Uterus (tissue), 4 donors: Measurements from ENCODE around the gene ANKRD16. TPM values are rescaled to one million over a fixed set of nuclear protein-coding genes. Genes with fewer than 3 reads are reported as not detected.

Source experiments
- DNase-seq, 2 donors: peaks; one replicate each; pipeline ENCODE4 v3.0.0-alpha.2; 2019 to 2020
- H3K27ac ChIP-seq, 2 donors: fragments of 200-600 bp; sonication (generic); 1 replicate in 1 of 2; 2 replicates in 1 of 2; pipeline ENCODE4 v1.5.1; 2016 to 2018
- H3K27me3 ChIP-seq, 2 donors: fragments of 200-600 bp; sonication (generic); one replicate each; pipeline ENCODE4 v1.5.1; 2018 to 2019; ENCODE audit warnings: control low read depth in 1 of 2
- H3K36me3 ChIP-seq, 2 donors: fragments of 200-600 bp; sonication (generic); one replicate each; pipeline ENCODE4 v1.5.1; 2019; ENCODE audit warnings: control low read depth in 1 of 2
- H3K4me1 ChIP-seq, 2 donors: fragments of 200-600 bp; sonication (generic); one replicate each; pipeline ENCODE4 v1.5.1; 2018 to 2019; ENCODE audit warnings: control low read depth in 1 of 2
- H3K4me3 ChIP-seq, 2 donors: fragments of 200-600 bp; sonication (generic); 1 replicate in 1 of 2; 2 replicates in 1 of 2; pipeline ENCODE4 v1.5.1; 2018 to 2019; ENCODE audit warnings: mild to moderate bottlenecking in 1 of 2
- H3K9me3 ChIP-seq, 2 donors: fragments of 200-600 bp; sonication (generic); one replicate each; pipeline ENCODE4 v1.5.1; 2019; ENCODE audit warnings: control low read depth in 1 of 2
- CTCF ChIP-seq, 4 experiments: fragments of 200-600 bp in 2 of 4; fragments of 450-650 bp in 2 of 4; sonication (generic) in 2 of 4; IDR thresholded peaks; one replicate each; pipeline ENCODE4 v1.5.1; 2016 to 2019; ENCODE audit warnings: antibody characterized with exemption in 4 of 4, mild to moderate bottlenecking in 2 of 4, moderate library complexity in 1 of 4
- POLR2A ChIP-seq, 2 donors: fragments of 450-650 bp; IDR thresholded peaks; one replicate each; pipeline ENCODE4 v1.6.1; 2016; ENCODE audit warnings: antibody characterized with exemption in 2 of 2, mild to moderate bottlenecking in 1 of 2, moderate library complexity in 1 of 2
- intact Hi-C: fragments of 100-400 bp; cut with DNase I; formaldehyde crosslinking; loops from one replicate; pipeline ENCODE4 v1.15.1; 2023; ENCODE audit warnings: low total_unique reads
- total RNA-seq, 4 donors: library from RNA; depleted of rRNA in 3 of 4; stranded (reverse); fragments of >200 nt in 3 of 4; gene quantifications; one replicate each; pipeline versions ENCODE4 v1.1.0 to v1.2.4, GENCODE V29; 2014 to 2023
- donor health status: DM: yes; HTN: yes; CAD: no.

Gene ANKRD16
- total RNA-seq, 4 donors from 2014 or later: 11.9 to 28.4 (median 17.8) TPM

- TF ChIP-seq CTCF (IDR thresholded peaks at IDR 0.05) (no peak), POLR2A (IDR thresholded peaks at IDR 0.05) (no peak)
- Histone ChIP-seq H3K27ac (no peak overlapping the region), H3K4me3 (no peak overlapping the region), H3K4me1 (no peaks in the 10 kb centered on the region), H3K27me3 (no peaks in the 10 kb centered on the region), H3K36me3 (no peaks in the 10 kb centered on the region), H3K9me3 (no peaks in the 10 kb centered on the region)
- intact Hi-C loops: no loop called here
- DNase-seq: no peak
Measured at GRCh38 chr10:5835446-5836095, 54.1 kb downstream of the ANKRD16 start.

DNA sequence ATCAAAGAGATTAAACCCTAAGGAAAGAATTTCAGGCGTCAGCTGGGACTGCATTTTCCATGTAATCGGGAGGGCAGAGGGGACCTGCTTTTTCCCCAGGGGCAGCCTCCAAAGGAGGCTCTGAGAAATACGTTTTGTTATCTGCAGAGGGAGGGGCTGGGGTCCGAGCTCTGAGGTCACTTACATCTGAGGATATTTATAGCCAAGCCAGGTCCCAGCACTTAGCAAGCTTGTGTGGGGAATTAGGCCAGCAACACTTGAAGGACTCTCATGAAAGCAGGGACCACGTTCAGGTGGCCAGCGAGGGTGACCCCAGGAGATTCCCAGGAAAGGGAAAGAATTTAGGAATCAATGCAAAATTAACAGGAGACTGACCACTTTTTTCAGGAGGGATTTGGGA is 55.9 kb downstream of the ANKRD16 start:
- Histone ChIP-seq H3K4me3 (no peak overlapping the region), H3K27me3 (no peaks in the 10 kb centered on the region), H3K9me3 (no peaks in the 10 kb centered on the region), H3K27ac (no peak overlapping the region), H3K4me1 (no peaks in the 10 kb centered on the region), H3K36me3 (no peaks in the 10 kb centered on the region)
- DNase-seq: no peak
- TF ChIP-seq POLR2A (IDR thresholded peaks at IDR 0.05): no peak
- TF ChIP-seq CTCF (IDR thresholded peaks at IDR 0.05): no peak
- intact Hi-C loops: no loop called here

DNA sequence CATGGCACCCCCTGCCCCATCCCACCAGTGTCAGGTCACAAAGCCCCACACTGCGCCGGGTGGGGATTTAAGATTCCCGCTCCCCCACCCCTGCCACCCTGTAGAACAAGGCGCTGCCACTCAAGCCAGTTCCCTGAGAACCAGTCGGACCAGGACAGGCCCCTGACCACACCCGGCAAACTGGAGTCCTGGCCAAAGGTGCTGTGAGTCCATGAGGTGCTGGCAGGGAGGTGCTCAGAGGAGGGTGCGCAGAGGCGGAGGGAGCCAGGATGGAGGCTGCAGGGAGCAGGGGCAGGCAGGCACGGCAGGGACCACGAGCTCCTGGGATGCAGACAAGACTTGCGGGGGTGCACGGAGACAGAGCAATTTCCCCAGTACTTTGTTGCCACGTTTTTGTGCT is 56.7 kb downstream of the ANKRD16 start:
- Histone ChIP-seq H3K9me3 (no peaks in the 10 kb centered on the region), H3K4me1 (no peaks in the 10 kb centered on the region), H3K27ac (no peak overlapping the region), H3K27me3 (no peaks in the 10 kb centered on the region), H3K4me3 (no peak overlapping the region), H3K36me3 (no peaks in the 10 kb centered on the region)
- DNase-seq: no peak
- intact Hi-C loops: no loop called here
- TF ChIP-seq POLR2A (IDR thresholded peaks at IDR 0.05): no peak
- TF ChIP-seq CTCF (IDR thresholded peaks at IDR 0.05): no peak

DNA sequence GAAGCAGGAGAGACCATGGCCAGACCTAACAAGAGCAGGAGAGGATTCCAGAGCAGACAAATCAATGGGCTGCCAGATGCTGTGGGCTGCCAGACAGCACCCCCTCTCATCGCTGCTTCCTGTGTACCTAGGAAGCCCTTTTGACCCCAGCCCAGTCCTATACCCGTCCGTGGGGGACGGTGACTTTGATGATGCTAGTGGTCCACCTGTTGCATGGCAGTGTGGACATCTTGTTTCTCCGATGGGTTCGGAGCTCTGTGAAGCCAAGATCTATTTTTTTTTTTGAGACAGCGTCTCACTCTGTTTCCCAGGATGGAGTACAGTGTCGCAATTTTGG is 58.3 kb downstream of the ANKRD16 start:
- DNase-seq: no peak
- intact Hi-C loops: no loop called here
- TF ChIP-seq CTCF (IDR thresholded peaks at IDR 0.05) (no peak), POLR2A (IDR thresholded peaks at IDR 0.05) (no peak)
- Histone ChIP-seq H3K27ac (no peak overlapping the region), H3K4me3 (no peak overlapping the region), H3K27me3 (no peaks in the 10 kb centered on the region), H3K9me3 (no peaks in the 10 kb centered on the region), H3K4me1 (no peaks in the 10 kb centered on the region), H3K36me3 (no peaks in the 10 kb centered on the region)

- no peak for TF ChIP-seq CTCF (IDR thresholded peaks at IDR 0.05)
- H3K36me3 ChIP-seq: no peaks in the 10 kb centered on the region
- intact Hi-C loops: no loop called here
- no peak overlapping the region for H3K27ac ChIP-seq
- H3K4me3 ChIP-seq: no peak overlapping the region
- DNase-seq: no peak
- H3K4me1 ChIP-seq: no peaks in the 10 kb centered on the region
- H3K27me3 ChIP-seq: no peaks in the 10 kb centered on the region
- H3K9me3 ChIP-seq: no peaks in the 10 kb centered on the region
Measured at GRCh38 chr10:5830629-5831445, 58.9 kb downstream of the ANKRD16 start.
